Effector CD4-positive, alpha-beta T cell (primary cell): ENCODE measurements around the gene CTIF.

ENCODE experiments used
- DNase-seq: peaks from one replicate; pipeline ENCODE4 v3.0.0-alpha.2; 2020

CTIF gene

DNA sequence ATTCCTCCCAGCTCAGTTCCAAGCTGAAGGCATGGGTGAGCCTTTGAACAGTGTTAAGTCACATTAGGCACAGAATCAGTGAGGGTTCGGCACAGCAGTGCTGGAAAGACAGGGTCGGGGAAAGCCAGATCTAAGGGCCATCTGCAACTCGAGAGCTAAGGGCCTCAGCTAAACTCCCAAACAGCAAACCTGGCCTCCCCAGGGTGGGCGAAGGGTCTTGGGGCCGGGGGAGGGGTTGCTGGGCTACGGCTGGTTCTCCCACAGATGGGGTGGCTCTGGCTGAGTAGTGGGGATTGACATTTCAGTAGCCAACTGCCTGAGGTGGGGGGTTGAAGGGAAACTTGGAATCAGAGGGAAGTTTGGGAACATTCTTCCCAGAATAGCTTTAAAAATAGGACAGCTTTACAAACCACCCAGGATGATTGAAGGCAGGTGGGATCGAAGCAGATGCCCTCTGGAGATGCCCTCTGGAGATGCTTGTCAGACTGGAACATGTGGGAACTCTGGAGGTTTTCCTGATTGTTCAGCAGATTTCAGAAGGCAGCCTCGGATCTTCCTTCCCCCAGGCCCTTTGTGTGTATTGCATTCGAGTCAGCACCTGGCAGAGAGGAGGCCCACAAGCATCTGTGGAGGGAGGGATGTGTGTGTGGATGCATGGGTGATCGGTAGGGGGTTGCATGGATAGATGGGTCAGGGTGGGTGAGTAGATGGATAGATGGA, 255.6 kb downstream of the CTIF start:
- no peak for DNase-seq

DNA sequence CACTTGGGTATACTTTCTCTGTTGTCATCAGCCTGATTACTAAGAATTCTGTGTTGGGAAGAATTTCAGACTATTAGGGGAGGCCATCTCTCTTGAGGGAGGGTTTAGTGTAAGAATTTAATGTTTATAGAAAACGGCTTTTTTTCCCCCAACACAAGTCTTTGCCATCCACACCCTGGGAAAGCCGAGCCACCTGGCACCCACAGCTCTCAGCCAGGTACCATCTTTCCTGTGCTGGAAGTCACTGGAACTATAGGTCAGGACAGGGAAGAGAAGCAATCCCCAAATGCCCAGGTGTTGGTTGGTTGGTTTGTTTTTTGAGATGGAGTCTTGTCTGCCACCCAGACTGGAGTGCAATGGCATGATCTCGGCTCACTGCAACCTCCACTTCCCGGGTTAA, 256.9 kb downstream of the CTIF start:
- DNase-seq: no peak

DNA sequence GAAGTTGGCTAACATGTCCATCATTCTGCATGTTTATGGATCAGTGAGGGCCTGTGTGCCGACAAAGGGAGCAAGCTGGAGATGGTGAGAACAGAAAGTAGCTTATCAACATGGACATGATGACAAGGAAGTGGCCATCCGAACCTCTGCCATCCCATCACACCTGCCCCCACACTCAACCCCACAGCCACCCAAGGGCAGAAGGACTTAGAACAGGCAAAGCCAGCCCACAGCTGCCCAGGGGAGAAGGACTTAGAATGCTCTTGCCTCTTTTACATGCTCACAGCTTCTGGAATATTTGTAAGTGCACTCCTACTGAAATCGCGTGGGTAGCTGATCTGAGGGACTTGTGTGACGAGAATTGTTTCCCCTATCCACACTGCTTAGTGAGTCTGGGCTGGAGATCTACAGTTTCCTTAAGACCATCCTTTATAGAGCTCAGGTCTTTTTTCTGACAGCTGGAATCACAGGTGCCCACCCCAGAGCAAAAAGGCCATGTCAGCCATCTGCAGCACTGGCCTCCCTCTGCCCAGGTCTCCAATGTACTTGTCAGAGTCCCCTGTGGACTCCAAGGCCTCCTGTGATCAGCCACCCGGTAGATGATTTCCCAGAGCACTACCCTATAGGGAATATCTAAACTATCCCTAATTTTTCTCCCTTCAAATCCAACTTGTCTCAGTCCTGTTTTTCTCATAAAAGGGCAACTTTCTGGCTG, 257.8 kb downstream of the CTIF start:
- DNase-seq: no peak

DNA sequence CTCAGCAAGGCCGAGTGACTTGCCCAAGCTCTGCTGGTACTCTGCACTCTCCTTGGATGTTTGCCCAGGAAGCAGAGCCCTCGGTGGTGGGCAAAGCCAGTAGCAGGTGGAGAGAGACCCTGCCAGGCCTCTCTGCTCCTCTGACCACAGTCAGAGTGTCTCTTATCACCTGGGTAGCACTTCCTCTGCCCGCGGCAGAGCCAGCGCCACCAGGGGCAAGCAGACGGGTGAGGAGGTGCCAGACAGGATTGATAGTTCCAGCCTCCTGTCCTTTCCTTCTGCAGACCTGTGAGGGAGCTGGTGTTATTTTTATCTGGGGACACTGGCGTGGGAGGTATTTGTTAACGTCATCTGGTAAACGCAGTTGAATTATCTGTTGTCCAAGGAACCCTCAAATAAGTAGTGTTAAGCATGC, 259.0 kb downstream of the CTIF start:
- no peak for DNase-seq

DNA sequence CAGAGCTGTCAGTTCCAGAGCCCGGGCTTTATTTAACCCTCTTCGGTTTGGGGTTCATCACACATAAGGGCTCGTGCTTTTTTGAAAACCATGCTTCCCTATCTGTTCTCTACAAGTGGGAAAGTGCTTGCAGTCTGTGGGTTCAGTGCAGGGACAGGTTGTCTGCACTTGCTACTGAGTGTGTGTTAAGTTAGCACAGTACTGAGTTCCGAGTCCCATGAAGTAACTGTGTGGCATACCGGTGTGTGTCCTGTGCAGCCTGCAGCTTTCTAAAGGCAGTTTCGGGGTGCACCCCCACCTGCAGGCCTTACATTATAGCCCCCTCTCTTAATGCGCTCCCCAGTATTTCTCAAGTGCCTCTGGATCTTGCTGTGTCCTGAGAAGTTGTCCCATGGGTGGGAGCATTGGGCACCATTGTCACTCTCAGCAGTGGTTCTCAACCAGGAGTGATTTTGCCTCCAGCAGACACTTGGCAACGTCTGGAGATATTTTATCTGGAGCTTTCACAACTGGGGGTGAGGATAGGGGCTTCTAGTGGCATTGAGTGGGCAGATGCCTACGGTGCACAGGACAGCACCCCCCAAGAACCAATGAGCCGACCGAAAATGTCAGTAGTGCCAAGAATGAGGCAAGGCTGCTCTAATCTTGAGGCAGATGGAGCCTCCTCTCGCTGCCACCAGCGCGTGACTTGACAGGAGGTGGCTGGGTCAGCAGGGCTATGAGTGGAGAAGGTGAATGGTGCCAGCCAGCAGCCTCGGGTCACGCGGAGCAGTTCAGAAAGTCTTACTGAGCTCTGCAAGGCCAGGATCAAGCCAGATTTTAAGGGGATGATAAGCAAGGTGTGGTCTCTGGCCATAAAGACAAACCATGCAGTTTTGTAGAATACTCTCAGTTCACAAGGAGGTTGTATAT, 259.8 kb downstream of the CTIF start:
- DNase-seq: no peak

DNA sequence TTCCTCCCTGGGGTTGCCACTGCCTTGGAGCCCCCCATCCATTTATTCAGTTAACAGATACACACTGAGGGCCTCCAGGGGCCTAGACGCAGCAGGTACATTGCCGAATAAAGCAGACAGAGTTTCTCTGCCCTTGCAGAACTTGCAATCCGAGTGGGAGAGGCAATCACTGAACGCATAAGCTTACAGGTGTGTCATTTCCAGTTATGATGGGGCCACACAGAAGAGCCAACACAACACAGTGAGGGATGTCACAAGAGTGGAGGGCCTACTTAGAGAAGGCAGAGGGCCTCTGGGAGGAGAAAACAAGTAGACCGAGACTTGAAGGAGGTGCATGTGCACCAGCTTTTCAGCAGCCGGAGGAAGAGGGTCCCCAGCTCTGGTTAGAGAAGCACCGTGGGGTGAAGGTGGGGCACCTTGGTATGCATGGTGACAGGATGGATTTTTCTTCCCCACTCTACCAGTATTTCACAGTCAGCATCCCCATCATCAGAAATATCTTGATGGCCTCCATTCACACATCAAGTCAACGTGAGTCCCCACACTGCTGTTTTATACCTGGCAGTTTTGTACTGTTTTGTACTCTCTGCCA, 261.0 kb downstream of the CTIF start:
- DNase-seq: no peak

DNA sequence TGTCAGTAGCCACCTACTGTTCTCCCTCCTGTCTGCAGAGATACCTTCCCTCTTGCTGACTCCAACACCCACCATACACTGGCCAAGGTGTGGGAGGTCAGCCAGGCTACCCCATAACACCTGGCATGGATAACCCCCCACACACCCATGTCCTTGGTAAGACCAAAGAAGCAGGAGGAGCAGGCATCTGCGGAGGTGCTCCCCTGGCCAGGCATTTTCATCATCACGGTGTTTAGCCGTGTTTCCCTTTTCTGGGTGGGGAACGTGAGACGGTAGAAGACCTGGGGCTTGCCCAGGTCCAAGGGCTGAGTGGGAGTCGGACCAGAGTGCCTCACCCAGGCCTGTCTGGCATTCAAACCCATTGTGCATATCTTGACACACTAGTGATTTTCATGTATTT, 261.6 kb downstream of the CTIF start:
- DNase-seq: no peak

DNA sequence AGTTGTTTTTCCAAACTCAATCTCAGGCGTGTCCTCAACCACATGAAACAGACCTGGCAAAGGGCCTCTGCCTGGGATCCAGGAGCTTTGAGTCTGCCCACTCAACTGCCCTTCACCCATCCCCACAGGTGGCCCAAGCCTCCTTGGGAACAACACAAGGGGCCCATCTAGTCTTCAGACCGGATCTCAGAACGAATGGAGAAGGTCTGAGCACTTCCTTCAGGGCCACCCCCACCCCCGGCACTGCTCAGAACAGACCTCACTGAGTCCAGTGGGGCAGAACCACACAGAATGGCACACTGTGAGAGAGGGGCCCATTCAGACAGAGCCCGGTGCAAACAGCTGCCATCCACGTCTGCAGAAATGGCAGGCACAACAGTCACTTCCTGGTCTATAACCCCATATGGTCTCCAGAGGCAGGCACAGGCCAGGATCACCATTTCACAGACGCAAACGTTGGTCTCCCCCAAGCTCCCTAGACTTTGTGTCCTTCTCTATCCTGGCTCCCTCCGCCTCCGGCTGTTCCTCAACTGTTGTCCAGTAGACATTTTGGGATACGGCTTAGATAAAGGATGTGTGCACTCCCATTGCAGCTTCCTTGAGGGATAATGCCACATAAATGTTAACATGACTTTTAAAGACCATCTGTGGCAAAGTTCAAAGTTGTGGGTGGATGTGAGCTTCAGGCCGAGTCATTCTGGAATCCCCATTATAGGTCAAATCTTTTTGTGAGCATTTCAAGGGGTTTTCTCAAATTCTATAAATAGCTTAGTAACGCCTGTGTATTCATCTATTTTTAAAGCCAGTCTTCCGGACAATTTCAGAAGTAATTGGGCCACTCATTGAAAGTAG, 262.3 kb downstream of the CTIF start:
- no peak for DNase-seq

DNA sequence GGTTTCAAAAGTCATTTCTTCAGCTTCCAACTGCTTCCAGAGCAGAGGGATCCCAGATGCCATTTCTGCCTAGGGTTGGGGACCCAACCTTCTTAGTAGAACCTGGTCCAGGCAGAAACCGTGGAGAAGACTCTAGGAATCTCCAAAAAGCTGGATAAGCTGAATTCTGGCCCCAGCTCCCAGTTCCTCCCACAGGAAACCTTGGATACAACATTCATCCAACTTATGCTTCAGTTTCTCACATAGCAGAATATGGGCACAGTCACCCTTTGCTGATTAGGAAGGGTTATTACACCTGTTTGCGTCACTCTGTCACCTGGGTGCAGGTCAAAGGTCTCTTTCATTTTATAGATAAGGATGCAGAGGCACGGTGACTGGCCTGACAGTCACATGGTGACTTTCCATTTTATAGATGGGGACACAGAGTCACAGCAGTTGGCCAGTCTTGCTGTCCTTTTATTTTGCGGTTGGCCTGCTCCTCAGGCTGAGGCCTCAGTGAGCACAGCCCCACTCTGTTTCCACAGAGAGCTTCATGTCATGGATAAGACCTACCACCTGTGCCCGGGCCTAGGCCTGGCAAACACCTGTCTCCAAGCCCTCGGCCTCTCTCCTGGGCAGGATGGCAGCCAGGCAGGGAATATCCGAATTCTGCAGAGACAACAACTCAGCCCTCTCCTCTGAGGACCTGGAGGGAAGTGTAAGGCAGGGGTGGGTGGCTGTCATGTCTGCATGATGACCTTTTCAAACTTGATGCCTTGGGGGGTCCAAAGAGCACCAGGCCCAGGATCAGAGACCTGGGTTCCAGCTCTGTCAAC, 263.1 kb downstream of the CTIF start:
- no peak for DNase-seq

DNA sequence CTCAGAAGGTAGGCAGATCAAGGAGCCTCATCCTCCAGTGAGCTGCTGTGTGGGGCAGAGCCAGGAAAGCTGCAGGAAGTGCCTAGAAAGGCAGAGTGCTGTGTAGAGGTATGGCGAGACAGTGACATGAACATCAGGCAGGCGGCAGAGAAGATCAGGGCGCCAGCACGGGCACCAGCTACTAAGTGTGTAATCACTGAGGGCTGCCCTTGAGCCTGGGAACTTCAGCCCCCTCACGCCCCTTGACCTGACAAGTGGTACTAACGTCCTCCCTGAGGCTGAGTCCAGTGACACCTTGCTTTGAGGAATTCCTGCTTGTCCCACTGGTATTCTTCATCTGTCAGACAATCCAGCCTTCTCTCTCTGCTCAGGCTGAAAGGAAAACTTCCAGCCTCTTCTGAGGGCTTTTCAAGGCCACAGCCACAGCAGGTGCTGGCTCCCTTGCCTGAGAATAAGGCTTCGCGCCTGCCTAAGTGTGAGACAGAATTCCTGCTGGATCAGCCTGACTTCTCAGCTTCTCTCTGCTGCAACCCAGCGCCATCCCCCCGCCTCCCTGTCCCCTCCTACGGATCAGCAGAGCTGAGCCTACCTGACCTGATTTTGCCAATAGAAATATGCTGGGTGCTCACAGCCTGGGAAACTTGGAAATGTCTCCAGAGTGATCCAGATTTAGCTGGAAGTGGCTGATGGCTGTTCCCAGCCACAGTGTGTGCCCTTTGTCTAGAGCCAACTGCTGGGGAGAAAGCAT, 263.9 kb downstream of the CTIF start:
- no peak for DNase-seq

DNA sequence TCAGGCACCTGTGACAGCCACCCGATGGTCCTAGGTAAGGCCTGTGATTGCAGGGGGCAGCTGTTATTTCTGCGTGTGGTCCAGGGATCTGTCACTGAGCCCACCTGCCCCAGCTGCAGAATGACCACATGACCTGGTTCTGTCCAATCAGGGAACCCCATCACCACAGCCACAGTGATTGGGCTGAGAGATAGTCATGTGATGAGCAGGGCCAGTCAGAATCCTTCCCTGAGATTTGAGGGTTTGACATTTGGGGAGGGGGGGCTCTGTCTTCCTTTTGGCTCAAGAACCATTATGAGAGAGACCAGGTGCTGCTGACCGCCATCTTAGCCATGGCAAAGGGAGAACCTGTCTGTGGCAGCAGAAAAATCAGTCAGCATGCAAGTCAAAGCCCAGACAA, 264.7 kb downstream of the CTIF start:
- DNase-seq: no peak

DNA sequence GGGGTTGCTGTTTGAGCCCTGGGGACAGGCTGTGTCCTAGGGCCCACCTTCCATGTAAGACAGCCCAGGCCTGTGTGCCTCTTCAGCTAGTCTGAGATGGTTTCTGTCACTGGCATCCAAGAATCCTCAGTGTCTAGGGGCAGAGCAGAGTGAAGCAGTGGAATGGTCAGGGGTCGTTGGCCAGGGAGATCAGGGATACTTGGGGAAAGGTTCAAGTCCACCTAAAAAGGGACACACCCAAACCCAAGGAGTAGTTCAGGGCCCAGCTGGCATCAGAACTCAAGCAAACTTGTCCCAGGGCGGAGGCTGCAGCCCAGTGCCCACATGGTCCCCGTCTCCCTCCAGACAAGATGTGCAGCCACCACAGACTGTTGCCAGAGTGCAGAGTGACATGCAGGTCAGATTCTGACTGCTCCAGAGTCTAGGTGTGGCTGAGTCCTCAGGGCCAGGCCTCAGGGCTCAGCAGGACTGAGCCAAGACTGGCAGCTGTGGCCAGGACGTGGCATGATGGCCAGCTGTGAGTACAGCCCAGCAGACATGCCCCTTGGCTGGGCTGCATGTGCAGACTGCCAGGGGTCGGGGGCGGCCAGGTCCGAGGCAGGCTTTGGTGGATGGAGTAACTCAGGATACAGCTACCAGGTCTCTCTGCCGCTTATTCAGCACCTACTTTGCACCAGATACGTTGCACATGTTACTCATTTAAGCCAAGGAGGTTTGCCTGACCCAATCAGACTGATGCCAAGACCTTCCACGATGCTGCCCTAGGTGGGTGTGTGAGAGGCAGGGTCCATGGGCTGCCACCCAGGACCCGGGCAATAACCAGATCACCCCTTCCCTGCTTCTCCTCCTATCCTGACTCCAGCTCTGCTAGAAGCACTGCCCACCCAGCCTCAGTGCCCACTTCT, 265.4 kb downstream of the CTIF start:
- DNase-seq: no peak

DNA sequence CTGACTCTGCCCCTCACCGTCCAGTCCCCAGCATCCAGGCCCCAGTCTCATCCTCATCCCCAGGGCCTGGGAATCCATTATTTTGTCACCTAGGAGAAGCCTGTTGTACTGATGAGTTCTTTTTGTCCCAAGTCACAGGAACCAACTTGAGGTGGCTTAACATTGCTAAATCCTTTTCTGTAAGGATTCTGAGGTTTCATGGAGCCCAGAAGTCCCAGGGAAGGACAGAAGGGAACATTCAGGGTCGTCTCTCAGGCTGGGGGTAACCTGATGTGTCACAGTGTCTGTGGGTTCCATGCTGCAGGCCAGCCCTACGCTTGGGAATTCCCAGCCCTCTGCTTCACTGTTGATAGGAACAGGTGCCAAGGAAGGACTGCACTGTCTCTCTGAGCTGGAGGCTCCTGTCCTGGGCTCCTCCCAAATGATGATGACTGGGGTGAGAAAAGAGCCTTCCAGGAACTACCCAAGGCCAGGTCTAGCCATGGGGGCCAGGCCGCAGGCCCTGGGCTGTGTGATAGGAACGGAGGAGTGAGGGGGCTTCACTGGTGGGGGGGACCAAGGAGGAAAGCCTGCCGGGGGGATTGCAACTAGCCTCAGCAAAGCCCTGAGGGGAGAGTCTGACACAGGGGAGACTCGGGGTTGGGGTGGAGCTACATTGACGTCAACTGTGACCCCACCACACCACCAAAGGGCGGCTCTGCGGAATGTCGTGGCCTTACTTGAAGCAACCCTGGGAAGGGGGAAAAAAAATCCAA, 266.2 kb downstream of the CTIF start:
- no peak for DNase-seq

DNA sequence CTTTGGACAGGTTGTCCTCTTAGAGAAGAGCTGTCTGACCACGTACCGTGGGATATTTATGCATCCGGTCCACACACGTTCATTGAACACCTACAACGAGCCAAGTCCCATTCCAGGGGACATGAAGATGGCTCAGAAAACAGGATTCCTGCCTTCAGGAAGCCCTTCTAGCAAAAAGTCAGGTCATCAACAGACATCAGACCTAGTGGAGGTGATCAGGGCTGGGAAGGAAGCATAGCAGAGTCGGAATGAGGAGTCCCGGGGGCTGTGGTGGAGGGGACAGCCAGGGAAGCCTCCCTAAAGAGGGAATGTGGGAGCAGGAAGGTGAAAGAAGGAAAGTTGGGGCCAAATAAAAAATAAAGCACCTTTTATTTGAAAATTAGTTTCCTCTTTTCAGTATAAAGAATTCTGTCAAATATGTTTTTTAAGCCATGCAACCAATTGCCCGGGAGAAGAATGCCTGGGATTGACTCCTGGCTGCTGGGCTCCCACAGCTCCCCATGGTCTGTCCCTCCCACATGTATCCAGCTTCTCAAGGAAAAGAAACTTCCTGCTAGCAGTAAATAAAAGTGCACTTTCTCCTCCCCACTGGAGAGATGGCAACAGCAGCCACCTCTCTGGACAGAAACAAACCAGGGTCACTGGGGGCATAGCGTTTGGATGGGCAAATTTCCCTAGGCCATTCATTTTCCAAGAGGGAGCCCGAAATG, 267.1 kb downstream of the CTIF start:
- no peak for DNase-seq

DNA sequence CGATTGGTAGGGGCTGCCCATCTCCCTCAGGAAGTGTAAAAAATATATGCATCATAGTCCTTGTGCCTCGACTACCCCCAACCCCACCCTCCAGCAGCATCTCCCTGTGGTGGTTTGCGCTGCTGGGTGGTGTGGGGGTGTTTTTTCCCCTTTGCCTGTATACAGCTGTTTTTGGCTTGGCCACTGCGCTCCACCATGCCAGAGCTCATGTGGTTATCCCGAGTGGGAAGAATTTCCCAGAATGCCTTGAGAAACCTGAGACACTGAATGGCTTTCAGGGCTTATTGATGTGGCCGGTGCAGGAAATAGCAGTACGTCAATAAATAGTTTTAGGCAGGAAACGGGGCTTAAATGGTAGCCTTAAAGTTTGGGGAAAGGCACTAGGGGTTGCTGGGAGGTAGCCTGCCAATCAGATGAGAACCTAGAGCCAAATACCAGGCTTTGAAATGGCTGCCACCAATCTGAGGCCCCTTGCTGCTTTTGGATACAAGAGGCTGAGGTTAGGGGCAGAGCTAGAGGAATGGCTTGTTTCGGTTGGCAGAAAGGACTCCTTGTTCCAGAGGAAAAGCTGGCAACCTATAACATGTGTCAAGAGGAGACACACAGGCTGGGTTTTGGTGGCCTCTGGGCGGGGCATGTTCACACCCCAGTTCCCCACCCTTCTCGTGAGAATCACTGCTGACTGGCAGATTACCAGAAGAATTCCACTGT, 267.9 kb downstream of the CTIF start:
- DNase-seq: no peak

DNA sequence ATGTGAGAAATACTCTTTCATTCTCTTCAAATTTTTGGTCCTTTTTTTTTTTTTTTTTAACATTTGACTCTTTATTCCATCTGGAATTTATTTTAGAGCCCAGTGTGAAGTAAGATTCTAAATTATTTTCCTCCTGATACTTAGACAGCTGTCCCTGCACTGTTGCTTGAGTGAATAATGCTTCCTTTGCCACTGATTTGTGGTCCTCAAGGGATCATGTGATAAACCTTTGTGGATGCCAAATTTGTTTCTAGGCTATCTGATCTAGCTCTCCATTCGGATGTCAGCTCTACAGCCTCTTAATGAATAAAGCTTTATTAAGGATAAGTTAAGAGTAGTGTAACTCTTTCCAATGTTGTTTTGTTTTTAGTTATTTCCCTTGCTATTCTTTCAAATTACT, 269.6 kb downstream of the CTIF start:
- no peak for DNase-seq

DNA sequence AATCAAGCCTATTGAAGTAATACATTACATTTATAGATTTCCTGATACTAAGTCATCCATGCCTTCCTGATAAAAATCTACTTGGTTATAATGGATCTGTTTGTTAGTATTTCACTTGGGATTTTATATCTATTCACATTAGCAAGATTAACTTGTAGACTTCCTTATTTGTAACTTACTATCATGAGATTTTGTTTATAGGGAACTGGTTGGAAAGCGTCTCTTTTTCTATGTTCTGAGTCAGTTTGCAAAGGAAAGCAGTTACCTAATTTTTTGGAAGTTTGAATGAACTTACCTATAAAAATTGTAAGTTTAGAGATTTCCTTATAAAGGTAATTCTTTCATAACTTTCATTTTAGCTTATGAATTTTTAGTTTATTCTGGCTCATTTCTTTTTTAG, 270.5 kb downstream of the CTIF start:
- DNase-seq: no peak
